Hair follicle dermal papilla cell (primary cell): ENCODE results near the gene LAMP2. TPM values are rescaled to one million over a fixed set of nuclear protein-coding genes. Genes with fewer than 3 reads are reported as not detected.

Source experiments
- small RNA-seq: library from RNA; depleted of rRNA; stranded (forward); fragments of <200 nt; gene quantifications from one replicate; pipeline ENCODE3, GENCODE V24; 2012
- total RNA-seq: library from RNA; depleted of rRNA; stranded (reverse); fragments of >200 nt; gene quantifications from 2 replicates; pipeline ENCODE4 v1.2.3, GENCODE V29; 2012

LAMP2 gene
- total RNA-seq: 200 and 231 TPM in 2 replicates

GRCh38 chrX:120468825-120469525 is at the start of gene LAMP2:
Gene LAMP2 (minus strand): TSS chrX:120469296. CDS start chrX:120469169, 127 bp downstream.

Small RNA genes lying within 50 kb of the gene (small RNA-seq; reads per million reads assigned to genes)
- not detected for gene RNU7-37P

Other genes with a start within 250 kb of the LAMP2 start
- 14.0 and 17.0 TPM in 2 replicates for gene ZBTB33, start 218.5 kb downstream of the LAMP2 start, total RNA-seq
- 0.12 and 0.16 TPM in 2 replicates for gene TMEM255A, start 157.8 kb downstream of the LAMP2 start, total RNA-seq
- gene ATP1B4, start 107.2 kb downstream of the LAMP2 start, total RNA-seq: not detected in 2 replicates
- 85.7 and 94.5 TPM in 2 replicates for gene CUL4B, start 91.7 kb upstream of the LAMP2 start, total RNA-seq
- gene MCTS1, start 134.8 kb upstream of the LAMP2 start, total RNA-seq: 22.1 and 29.4 TPM in 2 replicates
- gene C1GALT1C1, start 160.8 kb upstream of the LAMP2 start, total RNA-seq: 28.1 and 32.3 TPM in 2 replicates